Neural progenitor cell (in vitro differentiated cells): ENCODE results near the gene DNAJB11.

Source experiments
- CTCF ChIP-seq: fragments of 200-600 bp; sonication (generic); IDR thresholded peaks from 2 replicates; pipeline ENCODE4 v1.5.1; 2017; ENCODE audit warnings: antibody characterized with exemption, mild to moderate bottlenecking
- EZH2 ChIP-seq: fragments of 200-600 bp; sonication (generic); IDR thresholded peaks from 2 replicates; pipeline ENCODE4 v1.6.1; 2017; ENCODE audit warnings: antibody characterized with exemption, mild to moderate bottlenecking, moderate library complexity
- EZH2phosphoT487 ChIP-seq: fragments of 200-600 bp; sonication (generic); IDR thresholded peaks from 2 replicates; pipeline ENCODE4 v1.6.1; 2017; ENCODE audit warnings: antibody characterized with exemption

DNA sequence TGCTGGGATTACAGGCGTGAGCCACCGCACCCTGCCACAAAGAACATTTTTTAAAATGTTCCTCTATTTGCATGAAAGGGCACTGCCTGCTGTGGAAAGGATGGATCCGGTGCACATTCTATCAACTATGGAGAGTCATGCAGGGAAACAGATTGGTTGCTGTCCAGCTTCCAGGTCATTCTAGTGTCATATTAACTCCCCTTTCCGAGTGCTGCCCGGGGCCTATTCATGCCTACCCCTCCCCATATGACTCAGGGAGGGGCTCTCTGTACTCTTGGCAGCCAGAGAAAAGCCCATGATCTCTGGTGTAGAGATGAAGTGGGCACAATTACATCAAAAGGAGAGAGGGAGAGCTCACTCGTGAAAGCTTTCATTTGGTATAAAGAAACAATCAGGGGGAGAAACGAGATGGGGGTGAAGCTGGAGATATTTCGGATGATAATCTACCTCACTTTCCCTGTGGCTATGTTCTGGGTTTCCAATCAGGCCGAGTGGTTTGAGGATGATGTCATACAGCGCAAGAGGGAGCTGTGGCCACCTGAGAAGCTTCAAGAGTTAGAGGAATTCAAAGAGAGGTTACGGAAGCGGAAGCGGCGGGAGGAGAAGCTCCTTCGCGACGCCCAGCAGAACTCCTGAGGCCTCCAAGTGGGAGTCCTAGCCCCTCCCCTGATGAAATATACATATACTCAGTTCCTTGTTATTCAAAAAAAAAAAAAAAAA is 26.2 kb downstream of the DNAJB11 start:
- TF ChIP-seq CTCF (peak; percentile 7), EZH2 (no peak), EZH2phosphoT487 (no peak)
